ENCODE results near the gene KRT3. TPM values are rescaled to one million over a fixed set of nuclear protein-coding genes. Genes with fewer than 3 reads are reported as not detected.

The KRT3 gene
- total RNA-seq, 1 experiment from 2014 or later, result not detected

DNA sequence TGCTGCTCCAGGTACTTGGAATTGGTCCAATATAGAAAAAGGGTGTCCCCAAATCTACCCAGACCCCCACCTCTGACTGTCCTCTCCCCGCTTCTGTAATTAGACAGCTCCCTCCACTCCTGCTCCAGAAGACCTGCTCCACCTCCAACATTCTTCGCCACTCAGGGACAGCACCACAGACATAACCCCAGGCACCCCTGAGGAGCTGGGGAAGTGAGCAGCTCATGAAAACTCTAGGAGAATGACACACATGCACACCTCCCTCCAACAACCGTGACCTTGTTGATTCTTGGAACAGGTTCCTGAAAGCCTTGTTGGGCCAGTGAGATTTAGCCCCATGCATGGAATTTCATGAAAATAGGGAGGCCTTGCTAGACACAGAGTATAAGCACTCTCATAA, 9.8 kb upstream of the KRT3 start:
- Histone ChIP-seq H3K27ac (ENCODE audit: low read depth, low read length, poor library complexity, severe bottlenecking) (no peak overlapping the region), H3K27me3 (replicated peaks; ENCODE audit: insufficient read depth, low read depth, low read length, poor library complexity) (no peaks in the 10 kb centered on the region), H3K36me3 (ENCODE audit: insufficient read depth, low read length, poor library complexity, severe bottlenecking) (no peaks in the 10 kb centered on the region), H3K4me3 (ENCODE audit: low read depth, low read length, poor library complexity, severe bottlenecking) (no peak overlapping the region), H3K4me1 (ENCODE audit: insufficient read depth, low read length, poor library complexity, severe bottlenecking) (peaks cover 20% of the 10 kb centered on the region), H3K9me3 (ENCODE audit: low read depth, low read length, poor library complexity, severe bottlenecking) (no peaks in the 10 kb centered on the region)
- DNase-seq (ENCODE audit: low spot score), result no peak
- TF ChIP-seq, protein P1, sequence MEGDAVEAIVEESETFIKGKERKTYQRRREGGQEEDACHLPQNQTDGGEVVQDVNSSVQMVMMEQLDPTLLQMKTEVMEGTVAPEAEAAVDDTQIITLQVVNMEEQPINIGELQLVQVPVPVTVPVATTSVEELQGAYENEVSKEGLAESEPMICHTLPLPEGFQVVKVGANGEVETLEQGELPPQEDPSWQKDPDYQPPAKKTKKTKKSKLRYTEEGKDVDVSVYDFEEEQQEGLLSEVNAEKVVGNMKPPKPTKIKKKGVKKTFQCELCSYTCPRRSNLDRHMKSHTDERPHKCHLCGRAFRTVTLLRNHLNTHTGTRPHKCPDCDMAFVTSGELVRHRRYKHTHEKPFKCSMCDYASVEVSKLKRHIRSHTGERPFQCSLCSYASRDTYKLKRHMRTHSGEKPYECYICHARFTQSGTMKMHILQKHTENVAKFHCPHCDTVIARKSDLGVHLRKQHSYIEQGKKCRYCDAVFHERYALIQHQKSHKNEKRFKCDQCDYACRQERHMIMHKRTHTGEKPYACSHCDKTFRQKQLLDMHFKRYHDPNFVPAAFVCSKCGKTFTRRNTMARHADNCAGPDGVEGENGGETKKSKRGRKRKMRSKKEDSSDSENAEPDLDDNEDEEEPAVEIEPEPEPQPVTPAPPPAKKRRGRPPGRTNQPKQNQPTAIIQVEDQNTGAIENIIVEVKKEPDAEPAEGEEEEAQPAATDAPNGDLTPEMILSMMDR (conservative IDR thresholded peaks at IDR 0.05; ENCODE audit: low read depth, low read length), result no peak
- no peak for TF ChIP-seq EZH2 (IDR thresholded peaks at IDR 0.05; ENCODE audit: borderline replicate concordance, low read depth, low read length, poor library complexity, severe bottlenecking)
- ChIA-PET POLR2A (ENCODE audit: low non-redundant PET) (no interaction called here), CTCF (interaction anchor here (0.7 to 0.8 kb wide), 2 partner anchors 65 to 175 kb away, joined by 3 to 4 read pairs; no protein-coding TSS in a partner anchor)
- no TSS peak for BruUV-seq (replicated peaks)
- intact Hi-C loops (cut with micrococcal nuclease; ENCODE audit: unreplicated experiment), result no loop called here

- DNase-seq (ENCODE audit: low spot score), result peak; percentile 24
- Histone ChIP-seq H3K4me1 (ENCODE audit: insufficient read depth, low read length, poor library complexity, severe bottlenecking) (peaks cover 28% of the 10 kb centered on the region), H3K27ac (ENCODE audit: low read depth, low read length, poor library complexity, severe bottlenecking) (no peak overlapping the region), H3K27me3 (replicated peaks; ENCODE audit: insufficient read depth, low read depth, low read length, poor library complexity) (no peaks in the 10 kb centered on the region), H3K9me3 (ENCODE audit: low read depth, low read length, poor library complexity, severe bottlenecking) (no peaks in the 10 kb centered on the region), H3K4me3 (ENCODE audit: low read depth, low read length, poor library complexity, severe bottlenecking) (no peak overlapping the region), H3K36me3 (ENCODE audit: insufficient read depth, low read length, poor library complexity, severe bottlenecking) (no peaks in the 10 kb centered on the region)
- intact Hi-C loops (cut with micrococcal nuclease; ENCODE audit: unreplicated experiment), result no loop called here
- TF ChIP-seq, protein P1 (conservative IDR thresholded peaks at IDR 0.05; ENCODE audit: low read depth, low read length), result no peak
- no peak for TF ChIP-seq EZH2 (IDR thresholded peaks at IDR 0.05; ENCODE audit: borderline replicate concordance, low read depth, low read length, poor library complexity, severe bottlenecking)
- POLR2A ChIA-PET (ENCODE audit: low non-redundant PET), result no interaction called here
- no TSS peak for BruUV-seq (replicated peaks)
- CTCF ChIA-PET, result interaction anchor here (0.6 to 0.7 kb wide), 2 partner anchors 66 to 175 kb away, joined by 4 to 5 read pairs; no protein-coding TSS in a partner anchor
Observed at GRCh38 chr12:52805000-52805399, 9.1 kb upstream of the KRT3 start.

DNA sequence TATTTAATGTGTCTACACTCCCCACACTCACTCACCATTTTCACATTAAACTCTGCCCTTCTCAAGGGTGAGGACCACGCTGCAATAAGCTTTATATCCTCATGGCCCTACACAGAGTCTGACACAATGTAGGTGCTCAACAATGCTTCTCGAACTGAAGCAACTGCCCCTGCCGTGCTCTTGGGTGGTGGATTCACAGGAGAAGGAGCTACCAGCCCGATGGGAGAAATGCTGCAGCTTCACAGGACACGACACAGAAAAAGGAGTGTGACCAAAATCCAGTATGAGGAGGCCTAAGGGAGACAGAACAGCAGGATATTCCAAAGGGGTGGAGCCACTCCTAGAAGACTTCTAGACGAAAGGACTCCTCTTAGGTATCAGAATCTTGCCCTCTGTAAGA, 6.5 kb upstream of the KRT3 start:
- ChIA-PET CTCF (no interaction called here), POLR2A (ENCODE audit: low non-redundant PET) (no interaction called here)
- H3K27ac ChIP-seq (ENCODE audit: low read depth, low read length, poor library complexity, severe bottlenecking), result no peak overlapping the region
- no peaks in the 10 kb centered on the region for H3K36me3 ChIP-seq (ENCODE audit: insufficient read depth, low read length, poor library complexity, severe bottlenecking)
- BruUV-seq (replicated peaks), result no TSS peak
- intact Hi-C loops (cut with micrococcal nuclease; ENCODE audit: unreplicated experiment), result no loop called here
- no peak overlapping the region for H3K4me3 ChIP-seq (ENCODE audit: low read depth, low read length, poor library complexity, severe bottlenecking)
- TF ChIP-seq, protein P1 (conservative IDR thresholded peaks at IDR 0.05; ENCODE audit: low read depth, low read length), result no peak
- no peak for TF ChIP-seq EZH2 (IDR thresholded peaks at IDR 0.05; ENCODE audit: borderline replicate concordance, low read depth, low read length, poor library complexity, severe bottlenecking)
- no peaks in the 10 kb centered on the region for H3K9me3 ChIP-seq (ENCODE audit: low read depth, low read length, poor library complexity, severe bottlenecking)
- H3K27me3 ChIP-seq (replicated peaks; ENCODE audit: insufficient read depth, low read depth, low read length, poor library complexity), result no peaks in the 10 kb centered on the region
- no peak for DNase-seq (ENCODE audit: low spot score)
- peaks cover 28% of the 10 kb centered on the region for H3K4me1 ChIP-seq (ENCODE audit: insufficient read depth, low read length, poor library complexity, severe bottlenecking)
